IMR-90 (cell line): ENCODE measurements around the gene WSB1. TPM values are rescaled to one million over a fixed set of nuclear protein-coding genes. Genes with fewer than 3 reads are reported as not detected.

ENCODE experiments used
- ATAC-seq: fragments of 200-7000 bp; cut with Tn5 transposase; 2 replicates; pipeline ENCODE4 v1.9.1; 2020; ENCODE audit warnings: low read depth, mild to moderate bottlenecking, moderate library complexity
- BruUV-seq: library from RNA; stranded (reverse); fragments of 400-500 nt; replicated peaks from 2 replicates; lab custom pipeline; 2021; lab: Mats Ljungman, UMichigan
- CTCF ChIA-PET: fragments of 300-600 bp; formaldehyde crosslinking; extraction: SDS; loops from one replicate; lab custom pipeline; 2021; ENCODE audit warnings: antibody characterized with exemption; lab: Yijun Ruan, JAX
- POLR2A ChIA-PET: fragments of 300-600 bp; sonication (Branson Sonifier 250); formaldehyde crosslinking; loops from one replicate; lab custom pipeline; 2022; ENCODE audit warnings: antibody characterized with exemption; ENCODE audit not compliant: unreplicated experiment; lab: Charles Lee
- DNase-seq: peaks from one replicate; pipeline ENCODE4 v3.0.0; 2013
- H2AFZ ChIP-seq: replicated peaks from 2 replicates; pipeline ENCODE3; 2013; ENCODE audit warnings: low read length, mild to moderate bottlenecking; ENCODE audit not compliant: poor library complexity
- H2AK5ac ChIP-seq: 2 replicates; pipeline ENCODE4 v1.6.1; 2013; ENCODE audit warnings: low read depth, low read length, inconsistent platforms
- H2AK9ac ChIP-seq: replicated peaks from 2 replicates; pipeline ENCODE3; 2013; ENCODE audit warnings: mild to moderate bottlenecking, low read depth, low read length, moderate library complexity; ENCODE audit not compliant: poor library complexity
- H2BK120ac ChIP-seq: 2 replicates; pipeline ENCODE4 v1.6.1; 2013; ENCODE audit warnings: low read depth, low read length, inconsistent platforms
- H2BK15ac ChIP-seq: 3 replicates; pipeline ENCODE4 v1.6.1; 2013; ENCODE audit warnings: low read depth, low read length, inconsistent platforms
- H2BK20ac ChIP-seq: 2 replicates; pipeline ENCODE4 v1.6.1; 2013; ENCODE audit warnings: low read depth, mild to moderate bottlenecking, inconsistent platforms, low read length, moderate library complexity
- H2BK5ac ChIP-seq: 2 replicates; pipeline ENCODE4 v1.6.1; 2013; ENCODE audit warnings: mild to moderate bottlenecking, low read depth, low read length, inconsistent platforms; ENCODE audit not compliant: poor library complexity, severe bottlenecking
- H3K14ac ChIP-seq: replicated peaks from 2 replicates; pipeline ENCODE4 v1.6.1; 2013; ENCODE audit warnings: low read depth, low read length, inconsistent platforms
- H3K18ac ChIP-seq: 2 replicates; pipeline ENCODE4 v1.6.1; 2013; ENCODE audit warnings: low read depth, low read length, control low read depth
- H3K23ac ChIP-seq: 2 replicates; pipeline ENCODE4 v1.6.1; 2013; ENCODE audit warnings: low read depth, low read length, inconsistent platforms
- H3K27ac ChIP-seq: 2 replicates; pipeline ENCODE4 v1.5.1; 2013; ENCODE audit warnings: mild to moderate bottlenecking, control low read depth, low read length; ENCODE audit not compliant: insufficient read depth
- H3K27me3 ChIP-seq: 2 replicates; pipeline ENCODE4 v1.6.1; 2013; ENCODE audit warnings: low read length; ENCODE audit not compliant: control insufficient read depth, insufficient read depth
- H3K36me3 ChIP-seq: 2 replicates; pipeline ENCODE4 v1.6.1; 2013; ENCODE audit warnings: low read length, mixed read lengths; ENCODE audit not compliant: control insufficient read depth, insufficient read depth
- H3K4ac ChIP-seq: 2 replicates; pipeline ENCODE4 v1.6.1; 2013; ENCODE audit warnings: low read depth, low read length, inconsistent platforms
- H3K4me1 ChIP-seq: 2 replicates; pipeline ENCODE4 v1.6.1; 2013; ENCODE audit warnings: low read length, mixed read lengths; ENCODE audit not compliant: control insufficient read depth, insufficient read depth
- H3K4me2 ChIP-seq: 2 replicates; pipeline ENCODE4 v1.6.1; 2013; ENCODE audit warnings: low read depth, mild to moderate bottlenecking, control low read depth, low read length, moderate library complexity
- H3K4me3 ChIP-seq: 2 replicates; pipeline ENCODE4 v1.5.1; 2013; ENCODE audit warnings: low read depth, mild to moderate bottlenecking, control low read depth, low read length, moderate library complexity; ENCODE audit not compliant: insufficient read depth
- H3K56ac ChIP-seq: 2 replicates; pipeline ENCODE4 v1.6.1; 2013; ENCODE audit warnings: low read length, inconsistent platforms; ENCODE audit not compliant: insufficient read depth; ENCODE audit errors: extremely low read depth
- H3K79me1 ChIP-seq, 2 experiments: 2 replicates each; pipeline ENCODE4 v1.6.1; 2013; ENCODE audit warnings: low read length in 2 of 2, inconsistent platforms in 1 of 2, low read depth in 1 of 2
- H3K9ac ChIP-seq: 2 replicates; pipeline ENCODE4 v1.6.1; 2013; ENCODE audit warnings: low read depth, low read length, control low read depth
- H3K9me1 ChIP-seq: 2 replicates; pipeline ENCODE4 v1.6.1; 2013; ENCODE audit warnings: low read length, inconsistent platforms; ENCODE audit not compliant: insufficient read depth
- H3K9me3 ChIP-seq: 2 replicates; pipeline ENCODE4 v1.6.1; 2013; ENCODE audit warnings: low read length; ENCODE audit not compliant: control insufficient read depth, insufficient read depth
- H4K20me1 ChIP-seq: 2 replicates; pipeline ENCODE4 v1.6.1; 2013; ENCODE audit warnings: low read length, inconsistent platforms; ENCODE audit not compliant: insufficient read depth
- H4K5ac ChIP-seq: 2 replicates; pipeline ENCODE4 v1.6.1; 2013; ENCODE audit warnings: mild to moderate bottlenecking, low read depth, low read length, control low read depth
- H4K8ac ChIP-seq, 2 experiments: 2 replicates each; pipeline ENCODE4 v1.6.1; 2013; ENCODE audit warnings: low read depth in 2 of 2, low read length in 2 of 2, control low read depth in 1 of 2, inconsistent platforms in 1 of 2
- H4K91ac ChIP-seq: 2 replicates; pipeline ENCODE4 v1.6.1; 2013; ENCODE audit warnings: low read depth, low read length, inconsistent platforms; ENCODE audit not compliant: insufficient read depth
- BHLHE40 ChIP-seq: fragments of 150-350 bp; IDR thresholded peaks from 2 replicates; pipeline ENCODE4 v1.6.1; 2016; ENCODE audit warnings: mild to moderate bottlenecking, low read depth, low read length
- CEBPB ChIP-seq: IDR thresholded peaks from 2 replicates; pipeline ENCODE4 v1.6.1; 2012; ENCODE audit warnings: low read depth, low read length, improper control_type of control experiment
- CHD1 ChIP-seq: IDR thresholded peaks from 2 replicates; pipeline ENCODE4 v1.6.1; 2012; ENCODE audit warnings: low read depth, low read length, improper control_type of control experiment
- CTCF ChIP-seq: conservative IDR thresholded peaks from 2 replicates; pipeline ENCODE4 v1.5.1; 2012; ENCODE audit warnings: mild to moderate bottlenecking, low read depth, low read length, improper control_type of control experiment
- ELK1 ChIP-seq: fragments of 150-350 bp; IDR thresholded peaks from 2 replicates; pipeline ENCODE4 v1.6.1; 2016; ENCODE audit warnings: low read depth, mild to moderate bottlenecking, low read length, moderate library complexity, borderline replicate concordance
- FOS ChIP-seq: fragments of 150-350 bp; IDR thresholded peaks from 2 replicates; pipeline ENCODE4 v1.6.1; 2016; ENCODE audit warnings: low read depth, low read length
- MAFK ChIP-seq: IDR thresholded peaks from 2 replicates; pipeline ENCODE4 v1.6.1; 2012; ENCODE audit warnings: low read depth, low read length, improper control_type of control experiment
- MAZ ChIP-seq: IDR thresholded peaks from 2 replicates; pipeline ENCODE4 v1.6.1; 2012; ENCODE audit warnings: low read depth, mild to moderate bottlenecking, low read length, improper control_type of control experiment, moderate library complexity, borderline replicate concordance
- MXI1 ChIP-seq: IDR thresholded peaks from 2 replicates; pipeline ENCODE4 v1.6.1; 2012; ENCODE audit warnings: low read depth, mild to moderate bottlenecking, low read length, moderate library complexity, borderline replicate concordance
- NFE2L2 ChIP-seq: fragments of 150-350 bp; IDR thresholded peaks from 2 replicates; pipeline ENCODE4 v1.6.1; 2016; ENCODE audit warnings: low read depth, mild to moderate bottlenecking, low read length
- POLR2A ChIP-seq: IDR thresholded peaks from 2 replicates; pipeline ENCODE4 v1.6.1; 2012; ENCODE audit warnings: mild to moderate bottlenecking, low read depth, low read length
- RAD21 ChIP-seq: IDR thresholded peaks from 2 replicates; pipeline ENCODE4 v1.6.1; 2012; ENCODE audit warnings: low read length, improper control_type of control experiment
- RCOR1 ChIP-seq: IDR thresholded peaks from 2 replicates; pipeline ENCODE4 v1.6.1; 2012; ENCODE audit warnings: mild to moderate bottlenecking, low read length, improper control_type of control experiment; ENCODE audit not compliant: insufficient replicate concordance
- RFX5 ChIP-seq: IDR thresholded peaks from 2 replicates; pipeline ENCODE4 v1.8.0; 2012; ENCODE audit warnings: low read depth, mild to moderate bottlenecking, low read length, moderate library complexity
- SMC3 ChIP-seq: fragments of 150-350 bp; IDR thresholded peaks from 2 replicates; pipeline ENCODE4 v1.6.1; 2016; ENCODE audit warnings: low read depth, mild to moderate bottlenecking, antibody characterized with exemption, low read length, moderate library complexity
- USF2 ChIP-seq: fragments of 150-350 bp; IDR thresholded peaks from 2 replicates; pipeline ENCODE4 v1.6.1; 2017; ENCODE audit warnings: mild to moderate bottlenecking, antibody characterized with exemption, low read length, low read depth
- WGBS, 2 experiments: methylation state at CpG; one replicate each; pipeline versions ENCODE4 v1.1.5 to v1.1.7; 2013; ENCODE audit warnings: missing lambda C conversion rate in 2 of 2; ENCODE audit not compliant: insufficient read length in 1 of 2; ENCODE audit errors: extremely low coverage in 2 of 2; 5-methylcytosine and 5-hydroxymethylcytosine counted together
- dilution Hi-C: fragments of 300-500 bp; cut with HindIII; formaldehyde crosslinking; loops from one replicate; pipeline ENCODE4 v1.14.3; 2018; ENCODE audit warnings: low sequenced_read_pairs; ENCODE audit not compliant: unreplicated experiment
- in situ Hi-C: fragments of 300-500 bp; cut with MboI; formaldehyde crosslinking; loops from 3 replicates; pipeline ENCODE4 v1.14.3; 2019; ENCODE audit warnings: low sequenced_read_pairs, inconsistent platforms, mixed read lengths
- intact Hi-C: fragments of 100-400 bp; cut with micrococcal nuclease; formaldehyde crosslinking; loops from 2 replicates; pipeline ENCODE4 v1.10.0; 2022
- polyA plus RNA-seq, 3 experiments: library from polyadenylated mRNA; depleted of rRNA; stranded (reverse); fragments of >200 nt; gene quantifications; 2 replicates each; pipeline ENCODE4 v1.2.3, GENCODE V29; 2012; ENCODE audit warnings: low replicate concordance in 1 of 3
- total RNA-seq: library from RNA; depleted of rRNA; stranded (reverse); fragments of >200 nt; gene quantifications from 2 replicates; pipeline ENCODE4 v1.2.3, GENCODE V29; 2012

WSB1 gene
- total and polyA plus RNA-seq, 2 of the 4 experiments (the other 2 are of a cell fraction): 140 to 266 TPM

GRCh38 chr17:27326585-27326984, 32.7 kb downstream of the WSB1 start:
- H3K27me3 ChIP-seq: no peaks in the 10 kb centered on the region
- no peak overlapping the region for H2BK20ac ChIP-seq
- no peak overlapping the region for H3K56ac ChIP-seq
- no peak overlapping the region for H3K23ac ChIP-seq
- H3K27ac ChIP-seq: no peak overlapping the region
- H3K18ac ChIP-seq: no peak overlapping the region
- DNase-seq (no peak), ATAC-seq (no peak)
- H3K4ac ChIP-seq: no peak overlapping the region
- H3K14ac ChIP-seq: no peak overlapping the region
- dilution Hi-C loops: loop anchor here (25.0 kb wide), 1 partner anchor 89 kb away; no protein-coding TSS in a partner anchor
- H3K4me2 ChIP-seq: no peak overlapping the region
- TF ChIP-seq RAD21: no peak
- no peak for TF ChIP-seq MAZ
- TF ChIP-seq NFE2L2: no peak
- no peak for TF ChIP-seq USF2
- TF ChIP-seq CEBPB: no peak
- no peak for TF ChIP-seq MXI1
- TF ChIP-seq MAFK: no peak
- no peak for TF ChIP-seq BHLHE40
- TF ChIP-seq POLR2A: no peak
- TF ChIP-seq FOS: no peak
- TF ChIP-seq CHD1: no peak
- TF ChIP-seq SMC3: no peak
- no peak for TF ChIP-seq ELK1
- TF ChIP-seq RCOR1: no peak
- TF ChIP-seq RFX5: no peak
- no peak for TF ChIP-seq CTCF
- intact Hi-C loops: no loop called here
- no peak overlapping the region for H2BK15ac ChIP-seq
- H3K4me1 ChIP-seq: peaks cover 4% of the 10 kb centered on the region; the same call in 1 of the 2 replicates
- H3K79me1 ChIP-seq: no peaks in the 10 kb centered on the region
- in situ Hi-C loops: no loop called here
- ChIA-PET CTCF (no interaction called here), POLR2A (no interaction called here)
- no peak overlapping the region for H3K4me3 ChIP-seq
- no peaks in the 10 kb centered on the region for H3K9me3 ChIP-seq
- H3K9me1 ChIP-seq: peaks cover 9% of the 10 kb centered on the region; the same call in 1 of the 2 replicates
- H4K8ac ChIP-seq: no peak overlapping the region
- H3K9ac ChIP-seq: no peak overlapping the region
- H2BK5ac ChIP-seq: no peak overlapping the region
- no peak overlapping the region for H4K91ac ChIP-seq
- no peaks in the 10 kb centered on the region for H4K20me1 ChIP-seq
- no peak overlapping the region for H2AK9ac ChIP-seq
- H2AK5ac ChIP-seq: no peak overlapping the region
- no peaks in the 10 kb centered on the region for H3K36me3 ChIP-seq
- no TSS peak for BruUV-seq
- H2AFZ ChIP-seq: no peak overlapping the region
- no CpG with 5 or more reads among the region's 1 CpG for WGBS, 2 experiments
- no peak overlapping the region for H2BK120ac ChIP-seq
- no peak overlapping the region for H4K5ac ChIP-seq
